GM18909 (cell line): ENCODE measurements around the gene ANKS1A.
"Not testable (repeated sequence)": the region's sequence is repeated elsewhere in the genome, so short reads cannot be mapped to it uniquely, and the experiment has no call there.

Experiments used
- ATAC-seq: cut with Tn5 transposase; IDR thresholded peaks from one replicate; pipeline ENCODE4 v1.9.1; 2021; ENCODE audit warnings: mild to moderate bottlenecking; ENCODE audit not compliant: unreplicated experiment, poor library complexity

Gene ANKS1A

GRCh38 chr6:35089216-35089934 is 200.3 kb downstream of the ANKS1A start:
- no peak for ATAC-seq

DNA sequence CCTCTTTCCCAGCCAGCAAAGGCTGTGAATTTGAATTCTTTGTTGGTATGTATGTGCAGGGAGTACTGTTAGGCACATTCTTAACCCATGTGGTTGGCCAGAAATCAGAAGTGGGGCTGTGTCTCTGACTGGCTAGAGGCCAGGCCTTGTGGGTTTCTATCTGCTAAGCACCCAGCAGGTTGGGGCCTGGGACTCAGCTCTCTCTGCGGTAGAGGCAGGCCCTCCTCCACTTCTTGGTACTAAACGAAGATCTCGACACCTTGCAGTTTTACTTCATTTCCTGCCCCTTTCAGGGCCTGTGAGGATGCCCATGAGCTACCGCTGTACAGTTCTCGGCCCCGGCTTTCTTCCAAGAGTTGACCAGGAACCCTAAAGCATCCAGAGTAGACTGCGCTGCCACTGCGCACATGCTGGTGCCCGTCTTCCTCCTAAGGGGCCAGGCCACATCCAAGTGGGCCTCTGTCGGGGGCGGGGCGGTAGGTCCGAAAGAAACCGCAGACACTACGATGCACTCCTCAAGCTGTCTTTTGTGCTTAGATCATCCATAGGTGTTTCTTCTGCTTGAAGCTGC is 201.0 kb downstream of the ANKS1A start:
- ATAC-seq = no peak

GRCh38 chr6:35090734-35091133 is 201.7 kb downstream of the ANKS1A start:
- no peak for ATAC-seq

GRCh38 chr6:35091346-35092083 is 202.5 kb downstream of the ANKS1A start:
- no peak for ATAC-seq

- ATAC-seq = no peak
Observed at GRCh38 chr6:35092362-35093117, 203.5 kb downstream of the ANKS1A start.

DNA sequence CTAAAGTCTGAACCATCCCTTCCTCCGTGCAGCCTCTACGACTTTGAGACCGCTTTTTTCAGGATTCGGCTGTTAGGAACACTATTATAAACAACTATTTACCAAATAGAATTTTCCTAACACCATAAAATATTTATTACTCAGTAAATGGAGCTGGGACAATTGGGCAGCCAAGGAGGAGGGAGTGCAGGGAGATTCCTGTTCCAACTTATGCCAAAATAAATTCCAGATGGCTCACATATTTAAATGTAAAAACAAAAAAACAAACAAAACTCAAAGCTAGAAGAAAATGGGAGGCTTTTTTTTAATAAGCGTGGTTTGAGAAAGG is 204.0 kb downstream of the ANKS1A start:
- ATAC-seq = no peak

DNA sequence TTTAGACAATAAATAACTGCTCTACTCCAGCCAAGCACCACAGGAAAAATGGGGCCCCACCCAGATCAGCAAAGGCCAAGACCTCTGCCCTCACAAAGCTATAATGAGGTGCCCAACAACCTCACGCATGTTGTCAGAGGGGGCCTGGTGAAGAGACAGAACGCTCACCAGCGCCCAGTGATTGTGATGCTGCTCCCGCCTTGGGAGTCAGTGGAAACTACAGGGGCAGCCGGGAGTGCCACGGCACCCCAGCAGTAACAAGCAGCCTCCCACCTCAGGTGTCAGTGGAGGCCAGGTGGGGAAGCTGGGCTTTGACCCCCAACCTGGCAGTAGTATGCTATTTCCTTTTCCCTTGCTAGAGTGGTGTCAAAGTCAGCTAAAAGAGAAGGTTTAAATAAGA is 204.7 kb downstream of the ANKS1A start:
- ATAC-seq = no peak

GRCh38 chr6:35094183-35094582 is 205.1 kb downstream of the ANKS1A start:
- ATAC-seq = no peak

GRCh38 chr6:35096129-35096862 is 207.2 kb downstream of the ANKS1A start:
- ATAC-seq = no peak

- no peak for ATAC-seq
Observed at GRCh38 chr6:35099116-35099515, 210.1 kb downstream of the ANKS1A start.

GRCh38 chr6:35105078-35105477 is 216.0 kb downstream of the ANKS1A start:
- no peak for ATAC-seq

GRCh38 chr6:35106061-35106460 is 217.0 kb downstream of the ANKS1A start:
- ATAC-seq = not testable (repeated sequence)

DNA sequence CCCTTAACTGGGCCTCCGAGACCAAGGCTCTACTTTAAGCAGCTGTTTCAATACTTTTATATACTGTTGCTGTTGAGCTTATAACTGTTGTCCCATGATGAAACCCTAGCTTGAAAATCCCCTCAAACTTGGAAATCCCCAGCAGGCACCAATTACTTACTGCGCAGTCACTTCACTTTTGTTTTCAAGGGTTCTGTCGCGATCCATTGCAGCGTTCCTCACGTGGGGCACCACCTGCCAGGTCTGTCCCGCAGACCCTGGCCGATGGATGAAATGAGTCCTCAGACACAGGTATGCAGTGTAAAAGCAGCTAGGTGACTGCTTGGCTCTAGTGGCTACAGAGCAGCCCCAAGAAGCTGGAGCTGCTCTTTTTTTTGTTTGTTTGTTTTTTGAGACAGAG is 218.2 kb downstream of the ANKS1A start:
- ATAC-seq = not testable (repeated sequence)

GRCh38 chr6:35107761-35108160 is 218.7 kb downstream of the ANKS1A start:
- not testable (repeated sequence) for ATAC-seq

DNA sequence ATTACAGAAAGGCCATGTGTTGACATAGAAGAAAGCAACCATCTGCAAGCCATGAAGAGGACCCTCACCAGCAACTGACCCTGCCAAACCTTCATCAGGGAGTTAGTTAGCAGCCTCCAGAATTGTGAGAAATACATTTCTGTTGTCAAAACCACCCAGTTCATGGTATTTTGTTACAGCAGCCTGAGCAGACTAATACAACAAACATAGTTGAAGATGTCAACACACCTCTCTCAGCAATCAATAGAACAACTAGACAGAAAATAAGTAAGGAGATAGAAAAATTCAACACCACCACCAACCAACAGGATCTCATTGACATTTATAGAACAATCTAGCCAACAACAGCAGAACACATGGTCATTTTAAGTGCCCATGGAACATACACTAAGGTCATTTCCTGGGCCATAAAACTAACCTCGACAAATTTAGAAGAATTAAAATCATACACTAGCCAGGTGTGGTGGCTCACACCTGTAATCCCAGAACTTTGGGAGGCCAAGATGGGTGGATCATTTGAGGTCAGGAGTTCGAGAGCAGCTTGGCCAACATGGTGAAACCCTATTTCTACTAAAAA is 219.3 kb downstream of the ANKS1A start:
- no peak for ATAC-seq

DNA sequence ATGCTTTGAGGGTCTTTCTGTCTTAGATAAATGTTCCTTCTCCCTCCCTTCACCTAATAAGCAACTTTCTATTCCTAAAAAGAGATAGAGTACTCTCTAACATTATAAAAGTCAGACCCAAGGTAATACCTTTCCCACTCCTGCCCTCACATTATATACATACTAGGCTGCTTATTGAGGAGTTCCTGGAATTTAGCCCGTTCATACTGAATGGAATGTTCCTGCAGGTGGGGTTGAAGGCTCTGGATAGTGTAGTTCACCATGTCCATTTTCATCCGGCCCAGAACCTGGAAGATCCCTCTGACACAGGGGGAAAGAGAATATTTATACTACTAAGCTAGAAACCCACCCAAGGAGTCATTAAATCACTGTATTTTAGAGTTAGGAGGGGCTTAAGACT is 231.7 kb downstream of the ANKS1A start:
- ATAC-seq = no peak

GRCh38 chr6:35124356-35124755 is 235.3 kb downstream of the ANKS1A start:
- ATAC-seq = no peak

DNA sequence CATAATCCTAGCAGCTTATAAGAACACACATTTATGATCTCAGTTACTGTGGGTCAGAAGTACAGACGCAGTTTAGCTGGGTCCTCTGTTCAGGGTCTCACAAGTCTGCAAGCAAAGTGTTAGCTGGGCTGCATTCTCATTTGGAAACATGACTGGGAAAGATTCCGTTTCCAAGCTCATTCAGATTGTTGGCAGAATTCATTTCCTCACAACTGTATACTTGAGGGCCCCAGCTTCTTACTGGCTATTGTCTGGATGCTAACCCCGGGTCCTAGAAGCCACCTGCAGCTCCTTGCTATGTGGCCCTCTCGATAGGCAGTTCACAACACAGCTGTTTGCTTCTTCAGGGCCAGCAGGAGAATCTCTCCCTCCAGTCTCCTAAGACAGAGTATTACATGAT is 239.0 kb downstream of the ANKS1A start:
- ATAC-seq = no peak

- no peak for ATAC-seq
Observed at GRCh38 chr6:35128496-35128895, 239.4 kb downstream of the ANKS1A start.

DNA sequence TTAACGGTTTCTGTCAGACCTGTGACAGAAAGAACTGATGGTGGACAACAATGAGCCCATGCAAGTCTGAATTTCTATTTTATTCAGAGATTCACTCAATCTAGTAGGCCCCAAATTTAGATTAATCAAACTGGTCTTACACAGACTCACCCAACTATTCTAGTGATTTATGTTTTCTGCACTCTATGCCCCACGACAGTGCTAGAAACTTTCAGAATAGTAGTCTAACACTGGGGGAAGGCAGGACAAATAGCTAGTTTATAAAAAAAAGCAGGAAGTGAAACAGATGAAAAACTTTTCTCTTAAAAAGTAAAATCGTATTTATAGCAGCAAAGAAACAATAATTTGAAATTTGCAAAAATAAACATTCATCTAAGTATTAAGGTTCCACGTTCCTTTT is 247.1 kb downstream of the ANKS1A start:
- no peak for ATAC-seq
